CD4-positive, alpha-beta T cell (primary cell): ENCODE measurements around the gene NCKIPSD. TPM values are rescaled to one million over a fixed set of nuclear protein-coding genes. Genes with fewer than 3 reads are reported as not detected.

ENCODE experiments used
- ATAC-seq: fragments of 200-7000 bp; cut with Tn5 transposase; one replicate; pipeline ENCODE4 v1.10.0; 2022; ENCODE audit warnings: mild to moderate bottlenecking; ENCODE audit not compliant: poor library complexity
- CTCF ChIA-PET: fragments of 350-600 bp; sonication (Branson Sonifier 250); formaldehyde crosslinking; loops from one replicate; lab custom pipeline; 2021; ENCODE audit warnings: antibody characterized with exemption, inconsistent platforms; lab: Charles Lee
- POLR2A ChIA-PET: fragments of 350-600 bp; sonication (Branson Sonifier 250); formaldehyde crosslinking; loops from one replicate; lab custom pipeline; 2021; ENCODE audit warnings: antibody characterized with exemption, inconsistent platforms; lab: Charles Lee
- DNase-seq, 14 experiments: peaks; one replicate each; pipeline ENCODE4 v3.0.0-alpha.2; 2013 to 2020; ENCODE audit warnings: mixed read lengths in 2 of 14
- H3K27ac ChIP-seq, 2 donors: one replicate each; pipeline versions ENCODE4 v1.5.1 to v1.7.0; 2013; ENCODE audit warnings: low read length in 2 of 2, low read depth in 1 of 2, mild to moderate bottlenecking in 1 of 2
- H3K27me3 ChIP-seq, 2 experiments: 1 replicate in 1 of 2; 2 replicates in 1 of 2; pipeline versions ENCODE4 v1.6.1 to v1.7.0; 2013; ENCODE audit warnings: low read length in 2 of 2, control low read depth in 1 of 2, mild to moderate bottlenecking in 1 of 2, moderate library complexity in 1 of 2; ENCODE audit not compliant: insufficient read depth in 2 of 2, control insufficient read depth in 1 of 2
- H3K36me3 ChIP-seq: one replicate; pipeline ENCODE4 v1.6.1; 2013; ENCODE audit warnings: low read length, control low read depth; ENCODE audit not compliant: insufficient read depth
- H3K4me1 ChIP-seq: one replicate; pipeline ENCODE4 v1.6.1; 2013; ENCODE audit warnings: low read length, control low read depth; ENCODE audit not compliant: insufficient read depth
- H3K4me3 ChIP-seq: one replicate; pipeline ENCODE4 v1.5.1; 2013; ENCODE audit warnings: mild to moderate bottlenecking, low read length, moderate library complexity
- H3K9me3 ChIP-seq, 2 experiments: 1 replicate in 1 of 2; 2 replicates in 1 of 2; pipeline versions ENCODE4 v1.6.1 to v1.7.0; 2013; ENCODE audit warnings: low read length in 2 of 2, mild to moderate bottlenecking in 2 of 2, control low read depth in 1 of 2, moderate library complexity in 1 of 2; ENCODE audit not compliant: control insufficient read depth in 1 of 2, insufficient read depth in 1 of 2
- H3K27ac Mint-ChIP-seq: one replicate; pipeline ENCODE4 v1.8.0; 2020; ENCODE audit warnings: mixed read lengths
- H3K27me3 Mint-ChIP-seq: one replicate; pipeline ENCODE4 v1.8.0; 2021; ENCODE audit warnings: mixed read lengths
- H3K36me3 Mint-ChIP-seq: one replicate; pipeline ENCODE4 v1.8.0; 2021; ENCODE audit warnings: low read depth, mixed read lengths
- H3K4me1 Mint-ChIP-seq: one replicate; pipeline ENCODE4 v1.8.0; 2021; ENCODE audit warnings: low read depth, mixed read lengths
- H3K4me3 Mint-ChIP-seq: one replicate; pipeline ENCODE4 v1.8.0; 2020; ENCODE audit warnings: mild to moderate bottlenecking, mixed read lengths
- H3K9me3 Mint-ChIP-seq: one replicate; pipeline ENCODE4 v1.8.0; 2020; ENCODE audit warnings: mixed read lengths
- CTCF ChIP-seq: fragments of 200-600 bp; IDR thresholded peaks from one replicate; pipeline ENCODE4 v1.8.0; 2022; ENCODE audit warnings: antibody characterized with exemption, mild to moderate bottlenecking
- intact Hi-C, 2 experiments: fragments of 100-400 bp; cut with DNase I in 1 of 2; cut with micrococcal nuclease in 1 of 2; formaldehyde crosslinking; loops; one replicate each; pipeline versions ENCODE4 v1.15.1 to v1.9.0; 2023 to 2025; cut with DNase I, micrococcal nuclease
- total RNA-seq, 174 experiments: library from RNA in 2 of 174; stranded (reverse) in 2 of 174; gene quantifications; one replicate each; pipeline ENCODE4 v1.2.3 and lab custom pipeline; 2021 to 2026

Gene NCKIPSD
- total RNA-seq, 2 experiments from 2014 or later = 9.7 to 10.8 TPM

- POLR2A ChIA-PET = no interaction called here
- H3K36me3 Mint-ChIP-seq = peaks cover 31% of the 10 kb centered on the region
- ATAC-seq (no peak), DNase-seq (no peak)
- no peaks in the 10 kb centered on the region for H3K9me3 Mint-ChIP-seq
- H3K4me1 Mint-ChIP-seq = peaks cover 4% of the 10 kb centered on the region
- no peak overlapping the region for H3K27ac Mint-ChIP-seq
- Histone ChIP-seq H3K27me3 (no peaks in the 10 kb centered on the region), H3K27ac (no peak overlapping the region), H3K36me3 (peaks cover 27% of the 10 kb centered on the region), H3K9me3 (no peaks in the 10 kb centered on the region), H3K4me1 (peaks cover 10% of the 10 kb centered on the region), H3K4me3 (no peak overlapping the region)
- no peaks in the 10 kb centered on the region for H3K27me3 Mint-ChIP-seq
- intact Hi-C loops = no loop called here
- H3K4me3 Mint-ChIP-seq = no peak overlapping the region
- no peak for TF ChIP-seq CTCF
- CTCF ChIA-PET = interaction anchor here (0.5 to 0.6 kb wide), 2 partner anchors 13 to 218 kb away, joined by 3 read pairs; no protein-coding TSS in a partner anchor
Measured at GRCh38 chr3:48628277-48629017, 57.3 kb downstream of the NCKIPSD start.

GRCh38 chr3:48625600-48625999 is 60.1 kb downstream of the NCKIPSD start:
- Mint-ChIP-seq H3K36me3 (peaks cover 27% of the 10 kb centered on the region), H3K27me3 (no peaks in the 10 kb centered on the region), H3K9me3 (no peaks in the 10 kb centered on the region), H3K4me3 (no peak overlapping the region), H3K4me1 (peaks cover 4% of the 10 kb centered on the region), H3K27ac (no peak overlapping the region)
- Histone ChIP-seq H3K4me1 (peaks cover 8% of the 10 kb centered on the region), H3K36me3 (peaks cover 24% of the 10 kb centered on the region), H3K4me3 (no peak overlapping the region), H3K27me3 (no peaks in the 10 kb centered on the region), H3K9me3 (peaks cover 0 to 2% of the 10 kb centered on the region in 2 experiments), H3K27ac (no peak overlapping the region)
- POLR2A ChIA-PET = no interaction called here
- ATAC-seq (no peak), DNase-seq (no peak)
- no peak for TF ChIP-seq CTCF
- intact Hi-C loops = no loop called here
- CTCF ChIA-PET = no interaction called here

GRCh38 chr3:48624767-48625166 is 60.9 kb downstream of the NCKIPSD start:
- H3K27ac Mint-ChIP-seq = no peak overlapping the region
- intact Hi-C loops = no loop called here
- POLR2A ChIA-PET = interaction anchor here (1.0 kb wide), 1 partner anchor 11 kb away, joined by 4 read pairs; the partner anchor contains the start of gene SLC26A6
- H3K4me3 Mint-ChIP-seq = no peak overlapping the region
- peaks cover 27% of the 10 kb centered on the region for H3K36me3 Mint-ChIP-seq
- H3K27me3 ChIP-seq = no peaks in the 10 kb centered on the region
- peaks cover 8% of the 10 kb centered on the region for H3K4me1 ChIP-seq
- CTCF ChIA-PET = no interaction called here
- no peaks in the 10 kb centered on the region for H3K9me3 Mint-ChIP-seq
- H3K27ac ChIP-seq = no peak overlapping the region
- H3K36me3 ChIP-seq = peaks cover 18% of the 10 kb centered on the region
- peaks cover 0 to 10% of the 10 kb centered on the region in 2 experiments for H3K9me3 ChIP-seq
- DNase-seq (no peak), ATAC-seq (no peak)
- TF ChIP-seq CTCF = no peak
- no peaks in the 10 kb centered on the region for H3K27me3 Mint-ChIP-seq
- peaks cover 4% of the 10 kb centered on the region for H3K4me1 Mint-ChIP-seq
- no peak overlapping the region for H3K4me3 ChIP-seq
